Aorta (tissue), 5 donors: ENCODE measurements around the gene C5. TPM values are rescaled to one million over a fixed set of nuclear protein-coding genes. Genes with fewer than 3 reads are reported as not detected.

Experiments used
- ATAC-seq: fragments of 200-7000 bp; cut with Tn5 transposase; one replicate; pipeline ENCODE4 v1.9.1; 2022; ENCODE audit warnings: moderate library complexity; ENCODE audit not compliant: low FRiP score
- DNase-seq, 2 donors: peaks; one replicate each; pipeline ENCODE4 v3.0.0-alpha.2; 2020
- H3K27ac ChIP-seq, 2 donors: one replicate each; pipeline ENCODE4 v1.5.1; 2013; ENCODE audit warnings: low read length in 2 of 2, mild to moderate bottlenecking in 2 of 2, moderate library complexity in 2 of 2, control low read depth in 1 of 2, inconsistent platforms in 1 of 2, low read depth in 1 of 2
- H3K27me3 ChIP-seq, 2 donors: one replicate each; pipeline ENCODE4 v1.6.1; 2013; ENCODE audit warnings: control low read depth in 1 of 2, low read length in 1 of 2, mild to moderate bottlenecking in 1 of 2, moderate library complexity in 1 of 2; ENCODE audit not compliant: insufficient read depth in 2 of 2, control insufficient read depth in 1 of 2
- H3K36me3 ChIP-seq, 2 donors: one replicate each; pipeline ENCODE4 v1.6.1; 2013; ENCODE audit warnings: control low read depth in 1 of 2, low read length in 1 of 2, mild to moderate bottlenecking in 1 of 2; ENCODE audit not compliant: insufficient read depth in 2 of 2, control insufficient read depth in 1 of 2
- H3K4me1 ChIP-seq, 2 donors: one replicate each; pipeline ENCODE4 v1.6.1; 2013; ENCODE audit warnings: low read length in 2 of 2, control low read depth in 1 of 2, mild to moderate bottlenecking in 1 of 2, moderate library complexity in 1 of 2; ENCODE audit not compliant: insufficient read depth in 2 of 2, control insufficient read depth in 1 of 2
- H3K4me3 ChIP-seq, 2 donors: one replicate each; pipeline ENCODE4 v1.5.1; 2013; ENCODE audit warnings: low read length in 2 of 2, control low read depth in 1 of 2, mild to moderate bottlenecking in 1 of 2
- H3K9me3 ChIP-seq: one replicate; pipeline ENCODE4 v1.6.1; 2013; ENCODE audit warnings: mild to moderate bottlenecking, low read length; ENCODE audit not compliant: control insufficient read depth
- WGBS, 2 donors: extraction: QIAGEN DNeasy Blood & Tissue Kit; methylation state at CpG; one replicate each; pipeline ENCODE4 v1.1.7; 2013; 5-methylcytosine and 5-hydroxymethylcytosine counted together
- intact Hi-C, 2 donors: fragments of 100-400 bp; cut with DNase I; formaldehyde crosslinking; loops; one replicate each; pipeline versions ENCODE4 v1.14.2 to v1.15.0; 2022
- polyA plus RNA-seq, 2 donors: library from polyadenylated mRNA; stranded (reverse); fragments of 200-250 nt; gene quantifications; one replicate each; pipeline ENCODE4 v1.2.3, GENCODE V29; 2013
- total RNA-seq, 2 donors: library from RNA; stranded (reverse); fragmentation: NEBNext Ultra II Directional; extraction: Animal tissue kit (Norgen Biotek cat#: 25700); gene quantifications; one replicate each; pipeline ENCODE4 v1.2.1, GENCODE V29; 2021
- donor health status: healthy with polysubstance abuse.
- donor health status: Bipolar disorder and iron deficiency.
- donor health status: DM: no; HTN: no; CAD: no.
- donor health status: DM: no; HTN: no; CAD: no.
- donor health status: DM: yes; HTN: yes; CAD: no.

Gene C5
- total and polyA plus RNA-seq, 4 donors: 5.4 to 13.0 (median 8.5) TPM

DNA sequence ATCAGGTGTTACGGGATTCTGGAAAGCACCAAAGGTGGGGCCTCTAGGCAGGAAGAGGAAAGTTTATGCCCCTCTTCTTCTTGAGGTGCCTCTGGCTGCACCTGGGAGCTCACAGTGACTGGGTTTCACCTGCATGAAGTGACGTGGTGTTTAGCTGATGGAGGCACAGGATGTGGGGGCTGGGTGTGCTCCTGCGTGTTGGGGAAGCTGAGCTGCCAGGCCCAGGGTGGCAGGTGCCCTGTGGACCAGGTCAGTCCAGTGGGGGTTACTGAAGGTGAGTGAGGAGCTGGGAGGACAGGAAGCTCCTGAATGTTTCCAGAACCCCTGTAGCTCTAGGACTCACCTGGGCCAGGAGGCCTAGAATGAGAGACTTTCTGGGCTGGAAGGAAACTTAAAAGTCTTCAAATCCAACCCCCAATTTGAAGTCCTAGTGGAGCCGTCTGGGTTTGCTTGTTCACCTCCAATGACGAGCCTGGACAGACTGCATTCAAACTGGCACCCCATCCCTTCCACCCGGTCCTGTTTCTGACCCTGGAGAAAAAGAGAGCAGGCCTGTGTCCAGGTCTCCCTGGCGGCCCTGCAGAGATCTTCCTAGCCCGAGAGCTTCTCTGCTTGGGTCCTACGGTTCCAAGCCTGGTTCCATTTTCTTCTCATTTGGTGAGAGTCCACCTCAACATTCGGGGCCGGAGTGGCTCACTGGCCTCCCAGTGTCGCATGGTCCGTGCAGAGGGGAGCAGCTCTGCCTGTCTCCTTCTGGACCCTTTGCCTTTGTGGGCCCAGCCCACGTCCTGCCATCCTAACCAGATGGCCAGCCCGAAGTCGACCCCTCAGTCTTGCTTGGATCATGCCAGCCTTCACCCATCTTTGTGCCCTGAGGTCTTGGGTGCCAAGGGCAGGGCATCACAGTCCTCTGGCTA lies 145.8 kb downstream of the C5 start:
- ATAC-seq (no peak), DNase-seq (no peak)
- Histone ChIP-seq H3K27ac (no peak overlapping the region), H3K27me3 (no peaks in the 10 kb centered on the region), H3K36me3 (peaks cover 0 to 2% of the 10 kb centered on the region in 2 donors), H3K4me3 (no peak overlapping the region), H3K9me3 (no peaks in the 10 kb centered on the region), H3K4me1 (no peaks in the 10 kb centered on the region)
- WGBS, 2 donors: 81 to 87% methylated on average over 16 of the region's 16 CpGs
- intact Hi-C loops: no loop called here

DNA sequence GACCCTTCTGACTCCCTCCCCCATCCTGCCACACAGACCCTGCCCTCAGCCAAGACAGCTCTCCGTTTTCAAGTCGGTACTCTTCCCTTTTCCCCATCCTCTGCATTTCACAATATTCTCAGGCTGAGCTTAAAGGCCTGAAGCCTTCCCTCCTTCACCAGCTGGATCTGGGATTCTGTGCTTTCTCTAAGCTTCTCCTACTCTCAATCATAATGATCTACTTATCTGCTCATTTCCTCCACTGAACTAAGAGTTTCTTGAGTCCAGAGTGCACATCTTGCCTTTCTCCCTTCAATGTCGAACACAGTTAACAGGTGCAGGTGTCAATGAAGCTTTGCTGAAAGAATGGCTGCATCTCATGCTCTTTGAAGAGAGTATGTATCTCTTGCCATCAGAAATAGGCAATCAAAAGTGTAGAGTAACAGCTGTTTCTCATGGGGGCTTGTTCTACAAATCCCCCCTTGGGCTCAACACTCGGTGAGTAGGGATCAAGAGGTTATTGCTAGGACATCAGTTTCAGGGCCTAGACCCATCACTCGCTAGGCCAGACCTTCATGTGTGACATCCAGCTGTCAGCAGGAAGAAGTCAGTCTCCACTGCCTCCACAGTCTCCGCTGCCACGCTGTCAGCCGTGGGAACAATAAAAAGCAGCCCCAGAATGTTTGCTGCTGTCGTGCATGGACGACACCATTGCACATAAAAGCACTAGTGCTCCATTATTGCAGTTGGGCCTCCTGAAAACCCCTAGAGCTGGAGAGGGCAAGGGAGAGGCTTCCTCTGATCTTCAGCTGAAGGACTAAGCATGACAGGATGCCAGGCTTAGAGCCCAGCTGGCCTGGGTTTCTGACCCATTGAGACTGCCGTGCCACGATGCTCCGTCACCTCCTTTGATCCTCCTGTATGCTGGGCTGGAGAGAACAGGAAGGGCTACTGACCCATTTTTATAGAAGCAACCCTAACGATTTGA lies 147.2 kb downstream of the C5 start:
- WGBS, 2 donors: 70 to 78% methylated on average over 14 of the region's 14 CpGs
- ATAC-seq (no peak), DNase-seq (no peak)
- Histone ChIP-seq H3K9me3 (no peaks in the 10 kb centered on the region), H3K27me3 (no peaks in the 10 kb centered on the region), H3K27ac (no peak overlapping the region), H3K36me3 (peaks cover 0 to 2% of the 10 kb centered on the region in 2 donors), H3K4me3 (no peak overlapping the region), H3K4me1 (no peaks in the 10 kb centered on the region)
- intact Hi-C loops: no loop called here

Other genes starting within 250 kb of the C5 start
- 10 to 100 TPM; 41.2 to 44.8 TPM for gene PSMD5, start 207.4 kb downstream of the C5 start, total RNA-seq
- gene PSMD5, start 207.4 kb downstream of the C5 start, polyA plus RNA-seq: 10 to 100 TPM; 17.4 to 24.8 TPM
- gene PHF19, start 173.1 kb downstream of the C5 start, total RNA-seq: 10 to 100 TPM; 40.1 to 62.3 TPM
- 10 to 100 TPM; 25.9 to 66.7 TPM for gene PHF19, start 173.1 kb downstream of the C5 start, polyA plus RNA-seq
- gene TRAF1, start 123.5 kb downstream of the C5 start, total RNA-seq: 10 to 100 TPM; 19.8 to 25.7 TPM
- gene TRAF1, start 123.5 kb downstream of the C5 start, polyA plus RNA-seq: 10 to 100 TPM; 10.5 to 43.3 TPM
- 10 to 100 TPM; 18.9 to 25.8 TPM for gene CNTRL, start 24.7 kb upstream of the C5 start, total RNA-seq
- gene CNTRL, start 24.7 kb upstream of the C5 start, polyA plus RNA-seq: 10 to 100 TPM in 1 of 2 donors, 1 to 10 TPM in 1; 9.0 to 10.5 TPM
- gene RAB14, start 151.6 kb upstream of the C5 start, total RNA-seq: 10 to 100 TPM; 48.3 to 52.7 TPM
- gene RAB14, start 151.6 kb upstream of the C5 start, polyA plus RNA-seq: 10 to 100 TPM; 29.3 to 32.6 TPM
- 1,000 to 10,000 TPM in 1 of 2 donors, 100 to 1,000 TPM in 1; 922 to 2,469 TPM for gene GSN, start 217.9 kb upstream of the C5 start, total RNA-seq
- 1,000 to 10,000 TPM in 1 of 2 donors, 100 to 1,000 TPM in 1; 451 to 1,099 TPM for gene GSN, start 217.9 kb upstream of the C5 start, polyA plus RNA-seq